ENCODE results near the gene ARHGAP44. TPM values are rescaled to one million over a fixed set of nuclear protein-coding genes. Genes with fewer than 3 reads are reported as not detected.

ARHGAP44 gene
- total and polyA plus RNA-seq, 4 donors: 0.14 to 1.3 (median 0.42) TPM

DNA sequence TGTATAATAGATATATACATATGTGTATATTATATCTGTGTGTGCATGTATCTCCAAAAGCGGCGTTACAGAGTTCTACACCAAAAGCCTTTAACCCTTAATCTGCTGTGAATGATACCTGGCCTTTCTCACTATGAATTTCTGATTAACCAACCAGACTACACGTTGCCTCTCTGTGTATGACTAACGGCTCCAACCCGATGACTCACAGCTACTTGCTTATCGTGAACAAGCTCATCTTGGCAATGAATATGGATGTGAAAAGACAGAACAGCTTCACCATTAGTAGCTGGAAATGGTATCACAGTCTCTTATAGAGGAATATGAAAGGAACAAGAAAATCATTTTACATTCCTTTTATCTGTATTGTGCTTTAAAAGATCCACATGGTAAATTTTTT is 23.8 kb upstream of the ARHGAP44 start (continued):
- TF ChIP-seq, protein P1, sequence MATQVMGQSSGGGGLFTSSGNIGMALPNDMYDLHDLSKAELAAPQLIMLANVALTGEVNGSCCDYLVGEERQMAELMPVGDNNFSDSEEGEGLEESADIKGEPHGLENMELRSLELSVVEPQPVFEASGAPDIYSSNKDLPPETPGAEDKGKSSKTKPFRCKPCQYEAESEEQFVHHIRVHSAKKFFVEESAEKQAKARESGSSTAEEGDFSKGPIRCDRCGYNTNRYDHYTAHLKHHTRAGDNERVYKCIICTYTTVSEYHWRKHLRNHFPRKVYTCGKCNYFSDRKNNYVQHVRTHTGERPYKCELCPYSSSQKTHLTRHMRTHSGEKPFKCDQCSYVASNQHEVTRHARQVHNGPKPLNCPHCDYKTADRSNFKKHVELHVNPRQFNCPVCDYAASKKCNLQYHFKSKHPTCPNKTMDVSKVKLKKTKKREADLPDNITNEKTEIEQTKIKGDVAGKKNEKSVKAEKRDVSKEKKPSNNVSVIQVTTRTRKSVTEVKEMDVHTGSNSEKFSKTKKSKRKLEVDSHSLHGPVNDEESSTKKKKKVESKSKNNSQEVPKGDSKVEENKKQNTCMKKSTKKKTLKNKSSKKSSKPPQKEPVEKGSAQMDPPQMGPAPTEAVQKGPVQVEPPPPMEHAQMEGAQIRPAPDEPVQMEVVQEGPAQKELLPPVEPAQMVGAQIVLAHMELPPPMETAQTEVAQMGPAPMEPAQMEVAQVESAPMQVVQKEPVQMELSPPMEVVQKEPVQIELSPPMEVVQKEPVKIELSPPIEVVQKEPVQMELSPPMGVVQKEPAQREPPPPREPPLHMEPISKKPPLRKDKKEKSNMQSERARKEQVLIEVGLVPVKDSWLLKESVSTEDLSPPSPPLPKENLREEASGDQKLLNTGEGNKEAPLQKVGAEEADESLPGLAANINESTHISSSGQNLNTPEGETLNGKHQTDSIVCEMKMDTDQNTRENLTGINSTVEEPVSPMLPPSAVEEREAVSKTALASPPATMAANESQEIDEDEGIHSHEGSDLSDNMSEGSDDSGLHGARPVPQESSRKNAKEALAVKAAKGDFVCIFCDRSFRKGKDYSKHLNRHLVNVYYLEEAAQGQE (IDR thresholded peaks at IDR 0.05): no peak
- TF ChIP-seq SP1 (IDR thresholded peaks at IDR 0.05): no peak
- no peak for TF ChIP-seq HNF4G (IDR thresholded peaks at IDR 0.05)
- no peak for TF ChIP-seq FOXA1 (IDR thresholded peaks at IDR 0.05)

DNA sequence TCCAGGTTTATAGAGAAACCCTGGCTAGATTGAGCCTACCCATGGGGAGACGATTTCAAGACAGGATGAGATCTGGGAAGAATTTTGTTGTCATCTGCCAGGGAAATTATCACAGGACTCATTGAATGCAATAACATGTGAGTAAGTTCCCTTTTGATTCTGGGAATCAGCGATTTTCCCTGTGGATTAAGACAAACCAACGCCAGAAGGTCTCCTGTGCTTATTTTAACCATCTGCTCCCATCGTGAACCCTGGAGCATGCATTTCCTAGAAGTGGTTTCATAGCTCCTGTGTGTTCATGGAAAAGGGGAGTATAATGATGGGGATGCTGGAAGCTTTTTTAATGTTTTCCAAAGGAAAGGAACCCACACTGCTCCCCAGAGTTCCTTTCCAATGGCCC is 21.0 kb upstream of the ARHGAP44 start:
- no peak overlapping the region for H3K27ac ChIP-seq (ENCODE audit: low read depth in 1 of 2, low read length in 2 of 2)
- WGBS: 62% methylated on average over 4 of the region's 4 CpGs

GRCh38 chr17:12769981-12770380 is 19.3 kb upstream of the ARHGAP44 start:
- H3K27me3 ChIP-seq (ENCODE audit: control insufficient read depth in 4 of 4, insufficient read depth in 4 of 4, low read length in 3 of 4): peaks cover 0 to 3% (median 0%) of the 10 kb centered on the region in 4 donors
- H3K27ac ChIP-seq (ENCODE audit: low read depth in 1 of 2, low read length in 2 of 2): no peak overlapping the region
- H3K9me3 ChIP-seq (ENCODE audit: control insufficient read depth in 4 of 4, low read length in 3 of 4): no peaks in the 10 kb centered on the region
- no peaks in the 10 kb centered on the region for H3K4me1 ChIP-seq (ENCODE audit: control insufficient read depth in 4 of 4, insufficient read depth in 4 of 4, low read length in 3 of 4)
- TF ChIP-seq JUND (IDR thresholded peaks at IDR 0.05) (no peak), YY1 (IDR thresholded peaks at IDR 0.05) (no peak), TAF1 (conservative IDR thresholded peaks at IDR 0.05) (no peak), MAX (IDR thresholded peaks at IDR 0.05) (no peak), RAD21 (IDR thresholded peaks at IDR 0.05) (no peak), CTCF (IDR thresholded peaks at IDR 0.05; ENCODE audit: low read depth, low read length, missing input control) (no peak), GABPA (IDR thresholded peaks at IDR 0.05 in 1 of 2, conservative IDR thresholded peaks at IDR 0.05 in 1 of 2) (no peak), EGR1 (IDR thresholded peaks at IDR 0.05; ENCODE audit: low read depth in 2 of 2) (no peak), FOXA1 (IDR thresholded peaks at IDR 0.05) (no peak), NR2F2 (IDR thresholded peaks at IDR 0.05) (no peak), SP1 (IDR thresholded peaks at IDR 0.05) (no peak), FOXA2 (IDR thresholded peaks at IDR 0.05) (no peak)
- TF ChIP-seq, protein P2, sequence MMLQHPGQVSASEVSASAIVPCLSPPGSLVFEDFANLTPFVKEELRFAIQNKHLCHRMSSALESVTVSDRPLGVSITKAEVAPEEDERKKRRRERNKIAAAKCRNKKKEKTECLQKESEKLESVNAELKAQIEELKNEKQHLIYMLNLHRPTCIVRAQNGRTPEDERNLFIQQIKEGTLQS (IDR thresholded peaks at IDR 0.05): no peak
- TF ChIP-seq, protein P3, sequence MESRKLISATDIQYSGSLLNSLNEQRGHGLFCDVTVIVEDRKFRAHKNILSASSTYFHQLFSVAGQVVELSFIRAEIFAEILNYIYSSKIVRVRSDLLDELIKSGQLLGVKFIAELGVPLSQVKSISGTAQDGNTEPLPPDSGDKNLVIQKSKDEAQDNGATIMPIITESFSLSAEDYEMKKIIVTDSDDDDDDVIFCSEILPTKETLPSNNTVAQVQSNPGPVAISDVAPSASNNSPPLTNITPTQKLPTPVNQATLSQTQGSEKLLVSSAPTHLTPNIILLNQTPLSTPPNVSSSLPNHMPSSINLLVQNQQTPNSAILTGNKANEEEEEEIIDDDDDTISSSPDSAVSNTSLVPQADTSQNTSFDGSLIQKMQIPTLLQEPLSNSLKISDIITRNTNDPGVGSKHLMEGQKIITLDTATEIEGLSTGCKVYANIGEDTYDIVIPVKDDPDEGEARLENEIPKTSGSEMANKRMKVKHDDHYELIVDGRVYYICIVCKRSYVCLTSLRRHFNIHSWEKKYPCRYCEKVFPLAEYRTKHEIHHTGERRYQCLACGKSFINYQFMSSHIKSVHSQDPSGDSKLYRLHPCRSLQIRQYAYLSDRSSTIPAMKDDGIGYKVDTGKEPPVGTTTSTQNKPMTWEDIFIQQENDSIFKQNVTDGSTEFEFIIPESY (IDR thresholded peaks at IDR 0.05): no peak
- TF ChIP-seq, protein P1 (IDR thresholded peaks at IDR 0.05): no peak
- no peak overlapping the region for H3K9ac ChIP-seq (ENCODE audit: low read depth in 1 of 2, low read length in 2 of 2)
- no peak for DNase-seq (ENCODE audit: low spot score)
- no peaks in the 10 kb centered on the region for H3K36me3 ChIP-seq (ENCODE audit: control insufficient read depth in 4 of 4, insufficient read depth in 3 of 4, low read depth in 1 of 4, low read length in 3 of 4)
- H3K4me3 ChIP-seq (ENCODE audit: low read depth in 1 of 3, low read length in 3 of 3): no peak overlapping the region
- 89% methylated on average over 6 of the region's 6 CpGs for WGBS

More for the DNA sequence above, 21.0 kb upstream of the ARHGAP44 start:
- no peak for DNase-seq (ENCODE audit: low spot score)
- TF ChIP-seq YY1 (IDR thresholded peaks at IDR 0.05): no peak
- TF ChIP-seq EGR1 (IDR thresholded peaks at IDR 0.05; ENCODE audit: low read depth in 2 of 2): no peak
- TF ChIP-seq HNF4G (IDR thresholded peaks at IDR 0.05): no peak
- no peak for TF ChIP-seq TAF1 (conservative IDR thresholded peaks at IDR 0.05)
- no peak for TF ChIP-seq RAD21 (IDR thresholded peaks at IDR 0.05)
- TF ChIP-seq JUND (IDR thresholded peaks at IDR 0.05): no peak
- TF ChIP-seq MAX (IDR thresholded peaks at IDR 0.05): no peak
- TF ChIP-seq GABPA (IDR thresholded peaks at IDR 0.05 in 1 of 2, conservative IDR thresholded peaks at IDR 0.05 in 1 of 2): no peak
- TF ChIP-seq HNF4A (conservative IDR thresholded peaks at IDR 0.05): no peak
- Histone ChIP-seq H3K4me3 (ENCODE audit: low read depth in 1 of 3, low read length in 3 of 3) (no peak overlapping the region), H3K36me3 (ENCODE audit: control insufficient read depth in 4 of 4, insufficient read depth in 3 of 4, low read depth in 1 of 4, low read length in 3 of 4) (no peaks in the 10 kb centered on the region), H3K9me3 (ENCODE audit: control insufficient read depth in 4 of 4, low read length in 3 of 4) (no peaks in the 10 kb centered on the region), H3K4me1 (ENCODE audit: control insufficient read depth in 4 of 4, insufficient read depth in 4 of 4, low read length in 3 of 4) (no peaks in the 10 kb centered on the region), H3K27me3 (ENCODE audit: control insufficient read depth in 4 of 4, insufficient read depth in 4 of 4, low read length in 3 of 4) (peaks cover 0 to 3% (median 0%) of the 10 kb centered on the region in 4 donors), H3K9ac (ENCODE audit: low read depth in 1 of 2, low read length in 2 of 2) (no peak overlapping the region)
